ENCODE results near the gene LENG9.
"Not testable (repeated sequence)": the region's sequence is repeated elsewhere in the genome, so short reads cannot be mapped to it uniquely, and the experiment has no call there.

The LENG9 gene

GRCh38 chr19:54458648-54459281 lies 4.8 kb downstream of the LENG9 start:
- DNase-seq = no peak

DNA sequence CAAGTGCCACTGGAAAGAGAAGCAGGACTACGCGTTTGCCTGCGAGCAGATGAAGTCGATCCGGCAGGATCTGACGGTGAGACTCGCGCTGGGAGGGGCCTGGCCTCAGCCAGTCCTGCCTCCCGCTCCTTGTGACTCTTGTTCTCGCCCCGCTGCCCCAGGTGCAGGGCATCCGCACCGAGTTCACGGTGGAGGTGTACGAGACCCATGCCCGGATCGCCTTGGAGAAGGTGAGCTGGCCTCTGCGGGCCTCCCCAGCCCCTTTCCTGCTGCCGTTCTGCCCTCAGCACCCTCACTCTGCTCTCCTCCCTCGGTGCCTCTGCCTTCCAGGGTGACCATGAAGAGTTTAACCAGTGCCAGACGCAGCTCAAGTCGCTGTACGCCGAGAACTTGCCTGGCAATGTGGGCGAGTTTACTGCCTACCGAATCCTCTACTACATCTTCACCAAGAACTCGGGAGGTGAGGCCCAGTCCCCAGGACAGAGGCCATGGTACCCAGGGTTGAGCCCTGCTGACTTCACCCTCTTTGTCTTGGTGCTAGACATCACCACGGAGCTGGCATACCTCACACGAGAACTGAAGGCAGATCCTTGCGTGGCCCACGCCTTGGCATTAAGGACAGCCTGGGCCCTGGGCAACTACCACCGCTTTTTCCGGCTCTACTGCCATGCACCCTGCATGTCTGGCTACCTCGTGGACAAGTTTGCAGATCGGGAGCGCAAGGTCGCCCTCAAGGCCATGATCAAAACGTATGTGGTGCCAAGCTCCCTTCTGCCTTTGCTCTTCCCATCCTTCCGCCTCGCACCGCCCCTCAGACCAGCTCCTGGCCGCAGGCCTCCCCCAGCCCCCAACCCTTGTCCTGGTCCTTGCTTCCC lies 5.6 kb downstream of the LENG9 start:
- DNase-seq = no peak

- DNase-seq = no peak
Measured at GRCh38 chr19:54456423-54457373, 6.9 kb downstream of the LENG9 start.

GRCh38 chr19:54455786-54456422 lies 7.7 kb downstream of the LENG9 start:
- DNase-seq = no peak

GRCh38 chr19:54454781-54455675 lies 8.6 kb downstream of the LENG9 start:
- no peak for DNase-seq

GRCh38 chr19:54453921-54454780 lies 9.4 kb downstream of the LENG9 start:
- no peak for DNase-seq

DNA sequence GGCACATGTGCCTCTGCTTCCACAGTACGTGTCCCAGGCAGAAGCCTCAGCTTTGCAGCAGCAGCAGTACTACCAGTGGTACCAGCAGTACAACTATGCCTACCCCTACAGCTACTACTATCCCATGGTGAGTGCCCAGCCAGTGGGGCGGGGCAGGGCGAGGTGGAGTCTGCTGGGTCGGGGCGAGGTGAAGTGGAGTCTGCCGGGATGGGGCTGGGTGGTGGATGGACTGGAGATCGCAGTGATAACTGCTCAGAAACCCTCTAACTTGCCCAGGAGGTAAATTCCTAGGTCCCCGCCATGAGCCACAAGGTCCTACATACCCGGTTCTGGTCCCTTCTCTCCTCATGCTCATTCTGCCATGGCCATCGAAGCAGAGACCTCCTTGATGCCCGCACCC lies 11.0 kb downstream of the LENG9 start:
- no peak for DNase-seq

DNA sequence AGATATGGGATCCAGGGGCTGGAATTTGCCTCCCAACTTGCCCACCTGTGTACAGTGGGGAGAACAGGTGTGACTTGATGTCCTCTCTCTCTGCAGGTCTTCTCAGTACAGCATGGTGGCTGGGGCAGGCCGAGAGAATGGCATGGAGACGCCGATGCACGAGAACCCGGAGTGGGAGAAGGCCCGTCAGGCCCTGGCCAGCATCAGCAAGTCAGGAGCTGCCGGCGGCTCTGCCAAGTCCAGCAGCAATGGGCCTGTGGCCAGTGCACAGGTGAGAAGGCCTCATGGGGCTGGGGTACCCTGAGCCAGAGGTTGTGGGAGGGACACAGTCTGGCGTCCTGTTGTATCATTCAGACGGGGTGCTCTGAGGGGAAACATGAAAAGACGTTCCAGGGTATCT lies 11.6 kb downstream of the LENG9 start:
- DNase-seq = no peak

DNA sequence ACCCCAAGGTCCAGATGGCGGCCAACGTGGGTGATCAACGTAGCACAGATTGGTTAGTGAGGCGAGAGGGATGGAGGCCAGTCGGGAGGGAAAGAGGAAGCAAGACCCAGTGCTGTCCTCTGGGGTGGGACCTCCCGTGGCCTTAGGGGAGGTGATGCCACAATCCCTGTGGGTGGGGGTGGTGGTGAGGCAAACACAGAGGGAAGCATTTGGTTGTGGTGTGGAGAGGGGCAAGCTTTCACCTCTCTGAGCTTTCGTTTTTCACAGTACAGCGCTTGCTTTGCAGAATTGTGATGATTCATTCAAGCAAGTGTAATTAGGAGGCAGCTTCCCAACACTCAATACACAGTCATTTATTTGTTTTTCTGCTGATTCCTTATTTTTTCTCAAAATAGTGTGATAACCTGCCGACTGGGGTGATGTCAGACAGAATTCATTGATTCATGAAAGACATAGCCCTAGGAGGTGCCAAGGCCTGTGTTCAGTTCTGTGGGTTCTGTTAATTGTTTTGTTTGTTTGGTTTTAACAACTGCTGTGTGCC lies 12.2 kb downstream of the LENG9 start:
- no peak for DNase-seq

GRCh38 chr19:54449701-54450069 lies 13.9 kb downstream of the LENG9 start:
- no peak for DNase-seq

DNA sequence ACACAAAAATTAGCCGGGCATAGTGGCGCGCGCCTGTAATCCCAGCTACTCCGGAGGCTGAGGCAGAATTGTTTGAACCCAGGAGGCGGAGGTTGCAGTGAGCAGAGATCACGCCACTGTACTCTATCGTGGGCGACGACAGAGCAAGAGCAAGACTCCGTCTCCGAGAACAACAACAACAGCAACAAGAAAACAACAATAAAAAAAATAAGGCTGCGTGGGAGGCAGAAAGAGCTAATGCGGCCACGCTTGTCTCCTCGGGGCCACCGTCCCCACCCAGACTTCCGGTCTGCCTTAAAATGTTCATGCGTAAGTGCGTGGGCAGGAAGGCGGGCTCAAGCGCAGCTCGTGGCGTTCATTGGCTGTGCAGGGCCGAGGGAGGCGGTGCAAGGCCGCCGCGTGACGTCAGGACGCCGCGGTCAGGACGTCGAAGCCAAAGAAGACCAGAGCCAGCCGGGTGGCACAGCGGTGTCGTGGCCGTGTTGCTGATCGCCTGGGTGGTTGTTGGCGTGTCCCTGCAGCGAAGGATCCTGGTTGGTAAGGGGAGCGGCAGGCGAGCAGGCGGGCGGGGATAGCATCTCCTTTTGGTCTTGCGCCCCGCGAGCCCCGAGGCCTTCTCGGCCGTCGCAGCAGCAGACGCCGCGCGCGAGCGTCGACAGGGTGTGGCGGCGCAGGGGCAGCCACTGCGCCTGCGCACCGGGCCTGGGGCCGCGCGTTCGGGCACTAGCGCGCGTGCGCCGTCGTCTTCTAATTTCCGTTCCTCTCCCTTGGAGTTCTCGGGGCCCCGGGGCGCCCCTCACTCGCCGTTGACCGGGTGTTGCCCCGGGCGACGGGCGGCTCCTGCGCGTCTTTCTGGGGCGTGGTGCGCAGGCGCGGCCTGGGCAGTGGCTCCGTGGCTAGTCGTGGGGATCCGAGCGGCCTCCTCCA lies 14.5 kb downstream of the LENG9 start, which contains the start of gene LENG8:
Gene LENG8, plus strand, starts transcription at position 426 of the 927 bp plus-strand sequence. CDS start 2,146 bp downstream, outside the sequence.
- DNase-seq = peak; percentile 93

DNA sequence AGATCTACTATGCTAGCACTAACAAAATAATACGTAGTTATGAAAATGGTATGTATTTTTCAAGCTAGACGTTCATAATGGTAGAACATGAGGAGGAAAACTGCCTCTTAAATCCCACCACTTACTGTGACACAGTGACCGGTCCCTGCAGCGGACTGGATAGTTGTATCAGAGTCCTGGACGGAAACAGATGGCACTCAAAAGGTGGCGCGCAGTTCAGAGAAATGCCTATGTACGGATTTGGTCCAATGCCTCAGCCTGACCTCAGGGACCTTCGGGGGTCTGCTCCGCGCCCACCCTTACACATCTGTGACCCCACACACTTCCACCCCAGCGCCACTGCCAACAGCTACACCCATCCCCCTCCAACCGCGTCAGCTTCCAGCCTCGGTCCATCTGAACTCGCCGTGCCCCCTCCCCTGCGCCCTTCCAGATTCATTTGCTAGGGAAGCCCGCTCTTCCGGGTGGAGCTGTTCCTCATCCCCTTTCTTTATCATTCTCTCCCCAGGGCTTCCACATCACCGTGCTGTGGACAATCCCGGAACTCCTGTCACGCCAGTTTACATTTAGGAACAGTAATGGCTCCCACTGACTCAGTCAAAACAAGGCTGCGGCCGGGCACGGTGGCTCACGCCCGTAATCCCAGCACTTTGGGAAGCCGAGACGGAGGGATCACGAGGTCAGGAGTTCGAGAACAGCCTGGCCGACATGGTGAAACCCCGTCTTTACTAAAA lies 15.4 kb downstream of the LENG9 start:
- DNase-seq = peak; percentile 2

- not testable (repeated sequence) for DNase-seq
Measured at GRCh38 chr19:54446349-54446748, 17.2 kb downstream of the LENG9 start.

GRCh38 chr19:54444737-54445136 lies 18.8 kb downstream of the LENG9 start:
- no peak for DNase-seq

GRCh38 chr19:54440641-54441040 lies 22.9 kb downstream of the LENG9 start:
- DNase-seq = no peak

DNA sequence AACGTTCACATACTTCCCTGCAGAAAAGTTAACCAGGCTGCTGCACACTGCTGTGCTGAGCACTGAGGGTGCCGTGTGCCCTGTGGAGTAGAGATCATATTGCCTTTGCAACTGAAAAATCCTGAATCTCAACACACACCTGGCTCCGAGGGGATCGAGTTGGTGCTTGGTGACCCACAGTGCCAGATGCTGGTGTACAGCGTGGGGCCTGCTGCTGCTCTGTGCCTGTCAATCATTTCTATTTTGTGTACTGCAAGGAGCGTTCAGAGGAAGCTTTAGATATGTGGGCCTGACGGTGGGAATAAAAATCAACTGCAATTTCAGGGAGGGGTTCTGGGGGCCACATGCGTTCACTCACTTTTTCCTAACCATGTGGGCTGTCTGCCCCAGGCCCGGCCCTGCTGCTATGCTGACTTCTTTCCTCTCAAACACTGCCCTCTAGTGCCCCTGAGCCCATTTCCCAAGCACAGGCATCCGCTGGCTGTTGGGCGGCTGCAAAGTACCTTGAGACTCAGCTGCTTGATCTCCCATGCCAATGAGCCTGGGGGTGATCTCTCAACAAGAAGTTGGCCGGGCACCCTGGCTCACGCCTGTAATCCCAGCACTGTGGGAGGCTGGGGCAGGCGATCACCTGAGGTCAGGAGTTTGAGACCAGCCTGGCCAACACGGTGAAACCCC lies 24.3 kb downstream of the LENG9 start:
- no peak for DNase-seq

- no peak for DNase-seq
Measured at GRCh38 chr19:54436628-54437252, 26.8 kb downstream of the LENG9 start.
